Common myeloid progenitor, CD34-positive (primary cell): ENCODE measurements around the gene LHX5.

Experiments used
- CTCF ChIA-PET: fragments of 350-600 bp; sonication (Branson Sonifier 250); formaldehyde crosslinking; loops from one replicate; lab custom pipeline; 2021; ENCODE audit warnings: antibody characterized with exemption; lab: Charles Lee
- POLR2A ChIA-PET: fragments of 350-600 bp; sonication (Branson Sonifier 250); formaldehyde crosslinking; loops from one replicate; lab custom pipeline; 2021; ENCODE audit warnings: antibody characterized with exemption; lab: Charles Lee
- DNase-seq, 3 donors: peaks; one replicate each; pipeline versions ENCODE4 v3.0.0 to v3.0.0-alpha.2; 2013
- H3K27ac ChIP-seq, 2 experiments: 1 replicate in 1 of 2; 2 replicates in 1 of 2; pipeline ENCODE4 v1.7.0; 2013; ENCODE audit warnings: inconsistent platforms in 2 of 2, low read length in 2 of 2, mild to moderate bottlenecking in 2 of 2, low read depth in 1 of 2, moderate library complexity in 1 of 2; ENCODE audit not compliant: severe bottlenecking in 2 of 2, insufficient read depth in 1 of 2, poor library complexity in 1 of 2
- H3K27me3 ChIP-seq, 5 experiments: replicated peaks in 2 of 5; 1 replicate in 3 of 5; 2 replicates in 2 of 5; pipeline versions ENCODE4 v1.6.1 to v1.7.0; 2013; ENCODE audit warnings: low read length in 4 of 5, mild to moderate bottlenecking in 2 of 5, moderate library complexity in 2 of 5, inconsistent platforms in 1 of 5; ENCODE audit not compliant: insufficient read depth in 5 of 5, control insufficient read depth in 4 of 5
- H3K36me3 ChIP-seq, 4 experiments: 1 replicate in 2 of 4; 2 replicates in 2 of 4; pipeline versions ENCODE4 v1.6.1 to v1.7.0; 2013; ENCODE audit warnings: low read length in 3 of 4, control low read depth in 1 of 4, mild to moderate bottlenecking in 1 of 4; ENCODE audit not compliant: control insufficient read depth in 4 of 4, insufficient read depth in 4 of 4
- H3K4me1 ChIP-seq, 4 experiments: 1 replicate in 3 of 4; 2 replicates in 1 of 4; pipeline versions ENCODE4 v1.6.1 to v1.7.1; 2013; ENCODE audit warnings: low read length in 3 of 4, mild to moderate bottlenecking in 3 of 4, control low read depth in 1 of 4, inconsistent platforms in 1 of 4, moderate library complexity in 1 of 4; ENCODE audit not compliant: control insufficient read depth in 4 of 4, insufficient read depth in 4 of 4; ENCODE audit errors: control extremely low read depth in 1 of 4
- H3K4me3 ChIP-seq, 7 experiments: 1 replicate in 4 of 7; 2 replicates in 3 of 7; pipeline versions ENCODE4 v1.5.1 to v1.7.0; 2013; ENCODE audit warnings: mild to moderate bottlenecking in 7 of 7, low read length in 6 of 7, moderate library complexity in 6 of 7, inconsistent platforms in 2 of 7, low read depth in 2 of 7, control low read depth in 1 of 7; ENCODE audit not compliant: insufficient read depth in 4 of 7, control insufficient read depth in 1 of 7; ENCODE audit errors: extremely low read depth in 1 of 7
- H3K9me3 ChIP-seq, 5 experiments: 1 replicate in 4 of 5; 2 replicates in 1 of 5; pipeline versions ENCODE4 v1.6.1 to v1.7.1; 2013; ENCODE audit warnings: low read length in 4 of 5, mild to moderate bottlenecking in 2 of 5, inconsistent platforms in 1 of 5, low read depth in 1 of 5, moderate library complexity in 1 of 5; ENCODE audit not compliant: control insufficient read depth in 4 of 5, insufficient read depth in 2 of 5; ENCODE audit errors: control extremely low read depth in 1 of 5
- WGBS: methylation state at CpG from one replicate; pipeline ENCODE4 v1.1.5; 2013; ENCODE audit not compliant: insufficient coverage; 5-methylcytosine and 5-hydroxymethylcytosine counted together

The LHX5 gene

DNA sequence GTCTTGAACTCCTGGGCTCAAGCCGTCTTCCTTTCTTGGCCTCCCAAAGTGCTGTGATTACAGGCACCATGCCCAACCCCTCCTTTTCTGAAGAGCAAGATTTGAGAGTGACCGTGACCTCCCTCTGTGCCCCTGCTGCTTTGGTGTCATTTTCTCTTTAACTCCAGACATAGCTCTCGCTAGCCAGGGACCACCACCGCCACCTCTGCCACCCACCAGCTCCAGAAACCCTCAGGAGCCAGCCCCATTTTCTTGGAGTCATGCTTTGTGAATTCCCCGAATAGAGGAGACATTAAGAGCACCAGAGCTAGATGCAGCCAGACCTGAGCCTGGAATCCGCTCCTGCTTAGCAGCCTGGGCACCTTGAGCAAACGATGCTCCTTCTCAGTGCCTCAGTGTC lies 31.3 kb downstream of the LHX5 start:
- WGBS = 98% methylated on average over 6 of the region's 7 CpGs
- H3K4me1 ChIP-seq = no peaks in the 10 kb centered on the region
- POLR2A ChIA-PET = no interaction called here

DNA sequence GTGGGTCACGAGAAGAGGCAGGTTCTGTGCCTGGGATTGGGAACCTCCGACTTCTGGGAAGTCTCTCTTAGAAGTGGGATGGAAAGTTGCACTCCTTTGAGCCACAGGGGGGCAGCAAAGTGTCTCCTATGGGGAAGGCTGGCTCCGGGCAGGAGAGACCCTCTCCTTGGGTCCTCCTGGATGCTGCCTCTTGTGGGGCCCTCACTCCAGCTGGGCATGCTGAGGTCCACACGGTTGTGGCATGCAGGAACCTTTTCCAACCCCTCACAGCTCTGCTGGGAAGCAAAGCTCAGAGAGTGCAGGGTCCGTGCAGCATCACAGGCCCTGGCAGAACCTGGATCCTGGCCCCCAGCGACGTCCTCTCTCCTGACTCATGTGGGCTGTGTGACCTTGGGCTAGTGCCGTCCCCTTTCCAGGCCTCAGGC lies 32.1 kb downstream of the LHX5 start:
- POLR2A ChIA-PET = no interaction called here
- Histone ChIP-seq H3K4me1 (no peaks in the 10 kb centered on the region), H3K27ac (no peak overlapping the region), H3K27me3 (peaks cover 0 to 5% (median 0%) of the 10 kb centered on the region in 5 experiments), H3K36me3 (no peaks in the 10 kb centered on the region), H3K4me3 (no peak overlapping the region), H3K9me3 (no peaks in the 10 kb centered on the region)
- DNase-seq = no peak
- CTCF ChIA-PET = no interaction called here
- WGBS = 38% methylated on average over 8 of the region's 8 CpGs

More for the DNA sequence above, 31.3 kb downstream of the LHX5 start:
- Histone ChIP-seq H3K27ac (no peak overlapping the region), H3K36me3 (no peaks in the 10 kb centered on the region), H3K9me3 (peaks cover 0 to 3% (median 0%) of the 10 kb centered on the region in 5 experiments), H3K4me3 (no peak overlapping the region), H3K27me3 (peaks cover 0 to 5% (median 0%) of the 10 kb centered on the region in 5 experiments)
- CTCF ChIA-PET = interaction anchor here (0.8 to 1.4 kb wide), 3 partner anchors 12 to 91 kb away, joined by 3 read pairs; no protein-coding TSS in a partner anchor
- no peak for DNase-seq

DNA sequence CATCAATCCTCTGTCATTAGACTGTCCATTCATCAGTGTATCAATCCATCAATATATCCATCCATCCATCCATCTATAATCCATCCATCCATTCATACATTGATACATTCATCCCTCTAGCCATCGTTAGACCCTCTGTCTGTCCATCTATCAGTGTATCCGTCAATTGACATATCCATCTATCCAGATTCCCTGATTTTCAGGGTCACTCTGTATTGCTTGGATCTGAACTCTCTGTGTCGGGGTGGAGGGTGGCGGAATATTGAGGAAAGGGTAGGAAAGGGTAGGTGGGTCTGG lies 32.4 kb downstream of the LHX5 start:
- Histone ChIP-seq H3K27me3 (peaks cover 0 to 5% (median 0%) of the 10 kb centered on the region in 5 experiments), H3K4me1 (no peaks in the 10 kb centered on the region), H3K27ac (no peak overlapping the region), H3K9me3 (no peaks in the 10 kb centered on the region), H3K36me3 (no peaks in the 10 kb centered on the region), H3K4me3 (no peak overlapping the region)
- no peak for DNase-seq
- CTCF ChIA-PET = no interaction called here
- POLR2A ChIA-PET = no interaction called here
- 100% methylated on average over 1 of the region's 4 CpGs for WGBS

DNA sequence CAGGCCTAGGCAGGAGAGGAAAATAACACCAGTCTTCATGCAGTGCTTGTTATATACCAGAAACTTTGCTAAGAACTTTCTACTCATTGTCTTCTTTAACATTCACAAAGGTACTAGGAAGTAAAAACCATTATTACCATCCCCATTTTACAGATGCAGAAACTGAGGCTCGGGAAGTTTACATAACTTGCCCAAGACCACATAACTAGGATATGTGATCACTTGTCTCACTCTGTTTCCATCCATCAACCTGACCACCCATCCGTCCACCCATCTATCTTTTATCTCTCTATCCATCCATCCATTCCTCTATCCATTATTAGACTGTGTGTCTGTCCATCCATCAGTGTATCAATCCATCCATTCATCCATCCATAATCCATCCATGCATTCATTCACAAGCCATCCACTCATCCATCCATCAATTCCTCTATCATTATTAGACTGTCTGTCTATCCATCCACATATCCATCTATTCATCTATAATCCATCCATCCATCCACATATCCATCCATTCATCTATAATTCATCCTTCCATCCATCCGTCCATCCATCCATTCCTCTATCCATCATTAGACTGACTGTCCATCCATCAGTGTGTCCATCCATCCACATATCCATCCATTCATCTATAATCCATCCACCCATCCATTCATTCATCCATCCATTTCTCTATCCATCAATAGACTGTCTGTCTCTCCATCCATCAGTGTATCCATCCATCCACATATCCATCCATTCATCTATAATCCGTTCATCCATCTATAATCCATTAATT lies 33.0 kb downstream of the LHX5 start:
- Histone ChIP-seq H3K36me3 (no peaks in the 10 kb centered on the region), H3K27ac (no peak overlapping the region), H3K4me3 (no peak overlapping the region), H3K27me3 (peaks cover 0 to 5% (median 0%) of the 10 kb centered on the region in 5 experiments), H3K4me1 (no peaks in the 10 kb centered on the region), H3K9me3 (no peaks in the 10 kb centered on the region)
- ChIA-PET POLR2A (no interaction called here), CTCF (no interaction called here)
- 92% methylated on average over 4 of the region's 4 CpGs for WGBS
- DNase-seq = no peak

DNA sequence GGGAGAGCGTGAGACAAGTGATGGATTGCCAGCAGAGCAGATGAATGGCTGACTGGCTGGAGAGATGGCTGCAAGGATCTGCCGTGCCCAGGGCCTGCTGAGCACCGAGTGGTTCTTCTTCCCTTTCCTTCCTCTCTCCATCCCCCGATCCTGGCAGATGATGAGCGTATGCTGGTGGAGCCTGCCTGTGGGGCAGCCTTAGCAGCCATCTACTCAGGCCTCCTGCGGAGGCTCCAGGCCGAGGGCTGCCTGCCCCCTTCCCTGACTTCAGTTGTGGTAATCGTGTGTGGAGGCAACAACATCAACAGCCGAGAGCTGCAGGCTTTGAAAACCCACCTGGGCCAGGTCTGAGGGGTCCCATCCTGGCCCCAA lies 34.0 kb downstream of the LHX5 start:
- H3K4me3 ChIP-seq = no peak overlapping the region
- no peaks in the 10 kb centered on the region for H3K36me3 ChIP-seq
- DNase-seq = no peak
- CTCF ChIA-PET = no interaction called here
- no peaks in the 10 kb centered on the region for H3K9me3 ChIP-seq
- POLR2A ChIA-PET = no interaction called here
- 90% methylated on average over 4 of the region's 9 CpGs for WGBS
- H3K27ac ChIP-seq = no peak overlapping the region
- H3K27me3 ChIP-seq = peaks cover 0 to 2% (median 0%) of the 10 kb centered on the region in 5 experiments
- no peaks in the 10 kb centered on the region for H3K4me1 ChIP-seq

DNA sequence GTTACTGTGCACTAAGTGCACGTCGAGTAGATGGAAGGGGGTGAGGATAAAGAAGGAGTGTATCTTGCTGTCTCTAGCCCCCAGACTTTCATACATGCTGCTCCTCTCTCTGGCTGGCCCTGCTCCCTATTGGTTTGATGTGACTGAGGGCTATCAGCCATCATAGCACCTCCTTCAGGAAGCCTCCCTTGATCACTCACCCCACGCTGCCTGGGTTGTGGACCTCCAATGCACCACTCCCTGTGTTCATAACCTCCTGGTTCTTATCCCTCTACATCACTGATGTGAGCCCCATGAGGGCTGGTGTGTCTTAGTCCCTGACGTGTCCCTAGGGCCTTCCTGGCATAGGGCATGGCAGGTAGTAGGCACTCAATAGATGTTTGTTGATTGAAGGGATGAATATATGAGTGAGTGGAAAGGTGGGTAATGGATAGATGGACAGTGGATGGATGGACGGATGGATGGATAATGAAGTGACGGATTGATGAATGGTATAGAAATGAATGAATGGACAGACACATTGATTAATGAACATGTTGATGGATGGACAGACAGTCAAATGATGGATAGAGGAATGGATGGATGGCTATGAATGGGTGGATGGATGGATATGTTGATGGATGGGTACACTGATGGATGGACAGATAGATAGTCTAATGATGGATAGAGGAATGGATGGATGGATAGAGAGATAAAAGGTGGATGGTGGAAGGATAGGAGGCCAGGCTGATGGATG lies 34.5 kb downstream of the LHX5 start:
- Histone ChIP-seq H3K36me3 (no peaks in the 10 kb centered on the region), H3K27ac (no peak overlapping the region), H3K9me3 (no peaks in the 10 kb centered on the region), H3K27me3 (peaks cover 0 to 2% (median 0%) of the 10 kb centered on the region in 5 experiments), H3K4me1 (no peaks in the 10 kb centered on the region), H3K4me3 (no peak overlapping the region)
- ChIA-PET CTCF (interaction anchor here (1.0 kb wide), 1 partner anchor 12 kb away, joined by 3 read pairs; no protein-coding TSS in a partner anchor), POLR2A (no interaction called here)
- DNase-seq = no peak
- 100% methylated on average over 6 of the region's 6 CpGs for WGBS

DNA sequence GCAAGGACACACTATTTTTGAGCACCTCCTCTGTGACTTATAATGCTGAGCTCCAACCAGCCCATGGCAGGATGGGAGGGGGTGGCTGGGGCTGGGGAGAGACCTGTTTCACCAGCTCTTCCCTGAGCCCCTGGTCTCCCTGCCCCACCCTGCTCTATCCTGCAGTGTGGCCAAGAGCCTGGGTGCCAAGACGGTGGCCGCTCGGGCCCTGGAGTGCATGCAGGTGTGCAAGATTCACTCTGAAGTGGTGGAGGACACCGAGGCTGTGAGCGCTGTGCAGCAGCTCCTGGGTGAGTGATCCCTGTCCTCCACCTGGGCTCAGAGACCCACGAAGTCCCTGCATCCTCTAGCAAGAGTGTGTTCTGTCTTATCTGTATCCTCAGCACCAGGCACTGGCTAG lies 35.1 kb downstream of the LHX5 start:
- H3K36me3 ChIP-seq = no peaks in the 10 kb centered on the region
- ChIA-PET POLR2A (no interaction called here), CTCF (interaction anchor here (1.0 kb wide), 1 partner anchor 11 kb away, joined by 3 read pairs; no protein-coding TSS in a partner anchor)
- 99% methylated on average over 6 of the region's 6 CpGs for WGBS
- H3K4me1 ChIP-seq = no peaks in the 10 kb centered on the region
- H3K4me3 ChIP-seq = no peak overlapping the region
- H3K27ac ChIP-seq = no peak overlapping the region
- no peaks in the 10 kb centered on the region for H3K9me3 ChIP-seq
- no peak for DNase-seq
- H3K27me3 ChIP-seq = peaks cover 0 to 2% (median 0%) of the 10 kb centered on the region in 5 experiments
